GM18499 (cell line): ENCODE results near the gene FKBP4.
A peak's percentile ranks its signal among the peaks of the same experiment; 100 is the strongest.

Experiments
- ATAC-seq: cut with Tn5 transposase; IDR thresholded peaks from one replicate; pipeline ENCODE4 v1.9.1; 2021; ENCODE audit warnings: moderate number of reproducible peaks; ENCODE audit not compliant: insufficient read depth, unreplicated experiment

Gene FKBP4

DNA sequence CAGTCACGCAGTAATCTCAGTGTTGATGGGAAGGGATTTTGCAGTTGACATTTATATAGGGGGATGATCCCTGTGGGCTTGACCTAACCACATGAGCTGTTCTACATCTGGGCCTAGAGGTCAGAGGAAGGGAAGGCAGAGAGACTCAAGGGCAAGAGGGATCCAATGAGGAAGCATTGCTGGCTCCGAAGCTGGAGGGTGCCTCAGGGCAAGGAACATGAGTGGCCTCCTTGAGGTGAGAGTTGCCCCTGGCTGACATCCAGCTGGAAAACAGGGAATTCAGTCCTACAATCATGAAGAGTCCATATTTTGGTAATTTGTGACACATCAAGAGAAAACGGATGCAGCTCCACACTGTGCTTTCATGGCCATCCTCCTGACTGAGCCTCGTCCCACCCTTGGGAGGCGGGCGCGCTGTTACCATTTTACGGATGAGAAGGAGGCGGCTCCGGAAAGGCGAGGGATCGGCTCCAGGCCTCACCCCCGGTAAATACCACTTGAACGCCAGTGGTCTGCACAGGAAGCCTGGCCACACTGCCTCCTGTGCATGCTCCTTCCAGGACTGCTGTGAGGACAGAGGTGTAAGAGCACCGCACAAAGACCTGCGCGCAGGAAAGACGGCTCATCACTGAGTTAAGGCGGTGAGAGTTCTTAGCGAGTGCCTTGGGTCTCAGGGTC, 18.5 kb upstream of the FKBP4 start:
- ATAC-seq, result no peak

DNA sequence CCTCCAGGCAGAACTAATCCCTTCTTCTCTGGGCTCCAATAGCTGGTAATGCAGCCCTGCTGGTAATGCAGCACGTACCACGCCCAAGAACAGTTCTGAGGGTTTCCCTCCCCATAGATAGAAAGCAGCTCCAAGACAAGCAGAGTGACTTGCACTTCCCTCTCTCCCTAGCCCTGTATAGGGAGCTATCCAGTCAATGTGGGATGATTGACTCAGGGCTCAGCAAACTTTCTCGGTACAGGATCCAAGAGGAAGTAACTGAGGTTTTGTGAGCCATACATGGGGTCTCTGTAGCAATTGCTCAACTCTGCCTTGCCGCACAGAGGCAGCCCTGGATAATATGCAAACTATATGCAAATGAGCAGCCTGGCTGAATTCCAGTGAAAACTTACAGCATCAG, 15.5 kb upstream of the FKBP4 start:
- ATAC-seq, result no peak

DNA sequence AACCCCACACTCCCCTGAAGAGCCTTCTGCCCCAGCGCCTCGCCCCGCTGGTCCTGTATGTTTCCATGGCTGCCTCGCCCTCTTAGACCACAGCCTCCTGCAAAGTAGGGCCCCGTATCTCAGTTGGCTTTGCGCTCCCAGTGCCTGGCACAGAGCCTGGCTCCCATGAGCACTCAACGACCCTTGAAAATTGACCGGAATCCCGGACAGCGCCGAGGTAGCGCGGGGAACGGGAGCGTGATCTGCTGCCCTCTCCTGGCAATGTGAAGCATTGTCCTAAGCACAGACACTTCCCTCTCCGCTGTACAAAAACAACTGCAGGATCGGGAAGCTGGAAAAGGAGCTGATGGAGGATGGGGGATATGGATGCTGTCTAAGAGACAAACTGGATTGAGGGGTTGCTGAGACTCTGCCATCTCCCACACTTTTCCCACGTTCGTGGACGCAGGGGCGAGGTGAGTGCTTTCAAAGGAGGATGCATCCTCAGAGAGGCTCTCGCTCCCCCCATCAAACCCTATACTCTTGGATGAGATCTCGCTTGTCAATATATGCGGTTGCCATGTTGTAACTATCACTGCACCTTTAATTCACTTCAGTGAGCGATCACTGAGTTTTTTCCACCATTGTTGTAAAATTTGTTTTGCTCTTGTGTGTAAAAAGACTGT, 10.7 kb upstream of the FKBP4 start:
- ATAC-seq, result no peak

DNA sequence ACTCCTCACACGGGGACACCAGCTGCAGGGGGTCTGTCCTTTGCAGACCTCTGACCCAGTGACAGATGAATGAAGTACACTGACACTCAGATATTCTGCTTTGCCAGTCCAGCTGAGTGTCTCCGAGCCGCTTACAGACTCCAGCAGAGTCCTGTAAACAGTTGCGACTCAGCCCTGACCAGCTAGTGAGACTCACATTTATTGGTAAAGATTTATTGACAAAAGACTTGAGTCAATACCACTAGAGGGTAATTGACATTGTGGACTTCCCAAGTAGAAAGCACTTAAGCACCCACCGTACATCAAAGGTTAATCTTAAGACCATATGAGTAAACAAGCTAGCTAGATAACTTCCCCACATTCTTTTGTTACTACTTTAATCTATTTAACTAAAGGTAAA, 9.8 kb upstream of the FKBP4 start:
- no peak for ATAC-seq

DNA sequence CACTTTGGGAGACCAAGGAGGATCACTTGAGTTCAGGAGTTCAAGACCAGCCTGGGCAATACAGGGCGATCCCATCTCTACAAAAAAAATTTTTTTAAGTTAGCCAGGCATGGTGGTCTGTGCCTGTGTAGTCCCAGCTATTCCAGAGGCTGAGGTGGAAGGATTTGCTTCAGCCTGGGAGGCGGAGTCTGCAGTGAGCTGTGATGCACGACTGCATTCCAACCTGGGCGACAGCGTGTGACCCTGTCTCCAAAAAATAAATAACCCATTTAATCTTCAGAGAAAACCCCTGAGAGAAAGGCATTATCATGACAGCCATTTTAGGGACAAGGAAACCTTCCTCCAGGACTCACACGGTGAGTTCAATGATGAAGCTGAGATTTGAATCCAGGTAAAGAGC, 3.7 kb upstream of the FKBP4 start:
- no peak for ATAC-seq

DNA sequence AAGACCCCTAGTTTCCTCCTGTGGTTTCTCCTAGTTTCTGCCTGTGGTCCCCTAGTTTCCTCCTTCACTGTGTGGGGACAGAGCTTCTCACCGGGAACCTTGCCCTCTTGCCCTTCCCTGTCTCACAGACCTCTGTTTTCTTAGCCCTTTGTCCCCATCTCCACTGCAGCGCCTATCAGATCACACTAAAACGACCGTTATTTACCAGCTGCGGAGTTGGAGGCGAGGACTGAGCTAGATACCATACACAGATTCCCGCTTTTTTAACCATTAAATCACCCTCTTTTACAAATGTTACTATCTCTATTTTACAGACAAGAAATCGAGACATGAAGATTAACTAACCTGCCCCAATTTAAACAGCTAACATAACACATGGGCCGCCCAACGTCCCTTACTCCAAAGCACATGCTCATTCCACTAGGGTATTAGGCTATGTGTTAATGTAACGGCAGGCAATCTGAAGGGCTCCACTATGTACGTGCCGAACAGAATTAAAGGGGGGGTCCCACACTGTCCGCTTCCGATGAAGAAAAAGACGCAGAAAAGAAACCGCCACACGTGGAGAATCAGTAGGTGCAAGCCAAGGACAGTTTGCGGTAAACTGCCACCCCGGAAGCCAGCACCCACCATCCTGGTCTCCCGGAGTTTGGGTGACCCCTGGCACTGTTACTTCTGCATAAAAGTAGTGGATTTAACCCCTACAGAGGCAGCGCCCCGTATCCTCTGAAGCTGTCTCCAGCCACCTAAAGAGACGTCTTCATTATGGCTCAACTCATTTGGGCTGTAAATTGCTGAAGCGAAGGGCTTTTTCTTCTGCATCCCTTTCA, 1.9 kb upstream of the FKBP4 start:
- ATAC-seq, result no peak

DNA sequence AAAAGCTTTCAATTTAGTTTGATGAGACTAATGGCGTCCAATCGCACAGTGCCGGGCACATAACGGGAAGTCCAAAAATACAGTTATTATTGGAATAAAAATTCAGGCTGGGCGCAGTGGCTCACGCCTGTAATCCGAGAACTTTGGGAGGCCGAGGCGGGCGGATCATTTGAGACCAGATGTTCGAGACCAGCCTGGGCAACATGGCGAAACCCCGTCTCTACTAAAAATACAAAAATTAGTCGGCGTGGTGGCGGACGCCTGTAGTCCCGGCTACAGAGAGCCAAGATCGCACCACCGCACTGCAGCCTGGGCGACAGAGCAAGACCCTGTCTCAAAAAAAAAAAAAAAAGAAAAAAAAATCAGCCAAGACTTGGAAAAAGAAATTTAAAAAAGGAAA, 1.2 kb upstream of the FKBP4 start:
- no peak for ATAC-seq

DNA sequence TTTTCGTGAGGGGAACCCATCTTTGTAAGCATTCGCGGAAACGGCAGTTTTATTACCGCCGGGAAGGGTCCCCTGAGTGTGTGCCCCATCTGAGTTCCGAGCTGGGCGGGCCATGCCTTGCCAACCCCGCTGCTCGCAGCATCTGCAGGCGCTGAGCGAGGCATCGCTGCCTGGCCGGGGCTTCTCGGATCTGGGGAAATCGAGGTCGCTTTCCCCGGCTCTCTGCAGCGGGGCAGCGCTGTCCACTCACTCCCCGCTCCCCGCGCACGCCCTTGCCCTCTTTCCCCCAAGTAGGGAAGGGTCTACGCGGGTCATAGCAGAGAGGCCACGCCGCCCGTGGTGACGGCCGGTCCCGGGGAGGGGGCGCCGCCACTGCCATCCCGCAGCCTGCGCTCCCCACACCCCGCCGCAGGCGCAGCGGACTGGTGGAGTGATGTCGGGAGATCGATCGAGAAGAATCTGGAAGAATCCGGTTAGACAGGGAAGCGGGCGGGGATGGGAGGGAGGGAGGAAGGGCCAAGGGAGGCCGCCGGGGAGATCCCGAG, 507 bp upstream of the FKBP4 start:
- ATAC-seq, result no peak

DNA sequence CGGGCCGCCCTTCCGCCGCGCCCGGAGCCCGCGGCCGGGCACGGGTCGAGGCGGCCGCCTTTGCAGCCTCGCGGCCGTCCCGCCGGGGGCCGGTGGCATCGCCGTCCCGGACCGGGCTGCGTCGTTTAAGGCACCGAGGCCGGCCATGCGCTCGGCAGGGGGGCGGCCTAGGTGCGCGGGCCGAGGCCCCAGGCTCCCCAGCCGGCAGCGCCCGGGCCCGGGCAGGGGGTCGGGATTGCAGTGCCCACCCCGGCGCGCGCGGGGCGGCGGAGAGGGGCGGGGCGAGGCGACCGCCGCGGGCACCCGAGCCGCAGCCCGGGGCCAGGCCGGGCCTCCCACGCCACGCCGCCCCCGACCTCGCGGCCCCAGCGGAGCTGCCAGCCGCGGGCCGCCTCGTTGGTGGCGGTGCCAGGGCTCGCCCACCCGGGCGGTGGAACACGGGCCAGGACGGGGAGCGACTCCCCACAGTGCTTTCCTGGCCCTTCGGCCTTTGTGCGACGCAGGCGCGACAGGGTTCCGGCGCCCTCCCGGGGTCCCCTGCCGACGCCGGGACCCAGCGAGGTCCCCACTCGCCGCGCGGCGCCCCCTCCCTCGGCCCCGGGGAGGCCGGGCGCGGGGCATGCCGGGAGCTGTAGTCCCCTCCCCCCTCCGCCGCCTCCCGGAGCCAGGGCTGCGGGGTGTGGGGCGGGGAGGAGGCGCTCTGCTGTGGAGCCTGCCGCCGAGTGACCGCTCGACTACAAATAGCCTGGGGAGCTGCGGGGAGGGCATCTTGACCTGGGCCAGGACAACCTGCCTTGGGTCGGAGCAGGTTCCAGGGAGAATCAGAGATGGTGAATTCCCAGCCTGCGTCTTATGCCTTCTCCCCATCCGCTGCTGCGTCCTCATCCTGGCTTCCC, 769 bp downstream of the FKBP4 start:
- peak; percentile 20 for ATAC-seq

DNA sequence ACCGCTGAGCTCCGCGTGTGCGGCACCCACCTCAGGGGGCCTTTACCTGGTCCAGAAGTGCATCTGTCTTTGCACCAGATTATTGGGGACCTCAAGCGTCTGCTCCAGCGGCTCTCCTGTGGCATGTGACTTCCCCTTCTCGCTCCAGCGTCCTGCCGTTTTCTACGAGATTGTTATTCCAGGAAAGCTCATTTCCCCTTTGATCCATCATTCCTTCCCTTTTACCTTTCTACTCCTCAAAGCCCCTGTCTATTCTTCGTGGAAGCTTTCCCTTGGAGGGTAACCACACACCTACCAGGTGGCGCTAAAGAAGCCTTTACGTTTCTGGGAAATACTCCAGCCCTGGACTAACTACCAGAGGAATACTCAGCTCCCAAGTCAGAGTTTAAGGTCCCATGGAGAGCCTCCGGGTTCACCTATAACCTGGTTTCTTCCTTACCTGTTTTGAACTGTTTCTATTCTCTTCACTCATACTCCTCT, 1.5 kb downstream of the FKBP4 start:
- ATAC-seq, result no peak

DNA sequence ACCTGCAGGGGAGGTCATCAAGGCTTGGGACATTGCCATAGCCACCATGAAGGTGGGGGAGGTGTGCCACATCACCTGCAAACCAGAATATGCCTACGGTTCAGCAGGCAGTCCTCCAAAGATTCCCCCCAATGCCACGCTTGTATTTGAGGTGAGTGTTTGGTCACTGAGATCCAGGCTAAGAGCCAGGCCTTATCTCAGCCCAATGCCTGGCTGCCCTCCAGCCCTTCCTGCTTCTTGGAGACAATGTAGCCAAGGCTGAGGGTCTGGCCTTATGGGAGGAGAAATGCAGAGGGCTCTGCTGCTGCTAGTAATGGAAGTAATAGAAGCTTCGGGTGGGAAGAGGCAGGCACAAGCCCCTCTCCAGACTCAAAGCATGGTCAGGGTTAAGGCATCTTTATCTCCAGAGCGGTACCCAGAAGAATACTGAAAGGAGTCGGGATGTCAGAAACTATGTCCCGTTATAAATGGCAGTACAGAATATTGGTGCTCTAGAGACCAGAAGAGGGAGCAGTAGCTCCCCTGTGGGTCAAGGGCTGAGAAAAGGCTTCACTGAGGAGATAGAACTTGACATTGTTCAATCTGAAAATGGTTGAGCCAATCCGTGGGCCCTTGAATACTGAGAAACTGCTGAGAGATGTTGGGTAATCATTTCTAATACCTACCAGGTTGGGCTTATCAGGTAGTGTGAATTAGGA, 3.1 kb downstream of the FKBP4 start:
- ATAC-seq, result no peak

DNA sequence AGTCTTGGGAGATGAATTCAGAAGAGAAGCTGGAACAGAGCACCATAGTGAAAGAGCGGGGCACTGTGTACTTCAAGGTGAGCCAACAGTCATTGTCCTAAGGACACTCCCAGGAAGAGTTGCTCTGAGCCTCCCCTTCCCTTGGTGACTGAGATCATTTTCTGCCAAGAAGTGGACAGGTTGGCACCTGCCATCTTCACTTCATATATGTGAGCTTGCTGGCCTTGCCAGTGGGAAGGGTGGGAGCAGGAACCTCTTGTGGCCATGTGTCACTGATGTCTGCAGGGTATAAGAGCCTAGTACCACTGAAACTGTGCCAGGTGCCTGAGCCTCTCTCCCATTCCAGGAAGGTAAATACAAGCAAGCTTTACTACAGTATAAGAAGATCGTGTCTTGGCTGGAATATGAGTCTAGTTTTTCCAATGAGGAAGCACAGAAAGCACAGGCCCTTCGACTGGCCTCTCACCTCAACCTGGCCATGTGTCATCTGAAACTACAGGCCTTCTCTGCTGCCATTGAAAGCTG, 5.3 kb downstream of the FKBP4 start:
- ATAC-seq, result no peak

DNA sequence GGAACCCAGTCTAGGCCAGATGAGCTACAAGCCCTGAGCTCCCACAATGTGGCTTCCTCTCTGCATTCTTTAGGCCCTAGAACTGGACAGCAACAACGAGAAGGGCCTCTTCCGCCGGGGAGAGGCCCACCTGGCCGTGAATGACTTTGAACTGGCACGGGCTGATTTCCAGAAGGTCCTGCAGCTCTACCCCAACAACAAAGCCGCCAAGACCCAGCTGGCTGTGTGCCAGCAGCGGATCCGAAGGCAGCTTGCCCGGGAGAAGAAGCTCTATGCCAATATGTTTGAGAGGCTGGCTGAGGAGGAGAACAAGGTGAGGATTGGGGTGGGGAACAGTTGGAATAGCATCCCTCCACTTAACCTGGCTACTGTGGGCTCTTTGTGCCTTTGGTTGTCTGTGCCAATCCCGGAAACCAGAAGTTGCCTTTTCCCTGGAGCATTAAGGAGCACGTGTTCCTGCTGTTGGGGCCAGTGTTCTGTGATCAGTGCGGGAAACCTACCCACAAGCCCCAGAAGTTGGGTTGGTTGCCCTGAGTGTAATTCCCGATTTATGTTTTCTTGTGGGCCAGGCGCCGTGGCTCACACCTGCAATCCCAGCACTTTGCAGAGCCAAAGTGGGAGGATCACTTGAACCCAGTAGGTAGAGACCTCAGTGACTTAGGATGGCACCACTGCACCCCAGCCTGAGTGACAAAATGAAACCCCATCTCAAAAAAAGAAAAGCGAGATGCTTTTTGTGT, 6.4 kb downstream of the FKBP4 start:
- ATAC-seq, result no peak

DNA sequence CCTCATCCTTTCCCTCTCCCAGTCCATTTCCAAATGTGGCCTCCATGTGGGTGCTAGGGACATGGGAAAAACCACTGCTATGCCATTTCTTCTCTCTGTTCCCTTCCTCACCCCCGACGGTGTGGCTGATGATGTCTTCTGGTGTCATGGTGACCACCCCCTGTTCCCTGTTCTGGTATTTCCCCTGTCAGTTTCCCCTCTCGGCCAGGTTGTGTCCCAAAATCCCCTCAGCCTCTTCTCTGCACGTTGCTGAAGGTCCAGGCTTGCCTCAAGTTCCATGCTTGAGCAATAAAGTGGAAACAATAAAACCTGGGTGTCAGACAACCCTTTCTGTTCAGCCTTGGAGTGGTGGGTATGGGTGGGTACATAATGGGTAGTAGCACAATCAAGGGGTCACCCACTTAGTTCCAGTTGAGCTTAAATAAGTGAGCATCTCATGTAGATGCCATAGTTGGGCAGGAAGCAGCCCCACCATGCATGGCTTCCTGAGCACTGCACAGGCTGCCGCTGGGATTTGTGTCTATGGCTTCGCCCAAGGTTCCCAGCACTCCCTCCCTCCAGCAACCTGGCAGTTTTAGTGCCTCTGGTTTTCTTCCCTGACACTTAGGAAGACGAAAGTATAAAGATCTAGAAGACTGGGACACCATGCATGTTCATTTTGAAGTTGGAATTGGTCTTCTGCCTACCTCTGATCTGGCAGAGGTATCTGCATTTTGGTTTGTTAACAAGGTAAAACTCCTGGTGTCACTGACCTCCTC, 9.0 kb downstream of the FKBP4 start:
- no peak for ATAC-seq

DNA sequence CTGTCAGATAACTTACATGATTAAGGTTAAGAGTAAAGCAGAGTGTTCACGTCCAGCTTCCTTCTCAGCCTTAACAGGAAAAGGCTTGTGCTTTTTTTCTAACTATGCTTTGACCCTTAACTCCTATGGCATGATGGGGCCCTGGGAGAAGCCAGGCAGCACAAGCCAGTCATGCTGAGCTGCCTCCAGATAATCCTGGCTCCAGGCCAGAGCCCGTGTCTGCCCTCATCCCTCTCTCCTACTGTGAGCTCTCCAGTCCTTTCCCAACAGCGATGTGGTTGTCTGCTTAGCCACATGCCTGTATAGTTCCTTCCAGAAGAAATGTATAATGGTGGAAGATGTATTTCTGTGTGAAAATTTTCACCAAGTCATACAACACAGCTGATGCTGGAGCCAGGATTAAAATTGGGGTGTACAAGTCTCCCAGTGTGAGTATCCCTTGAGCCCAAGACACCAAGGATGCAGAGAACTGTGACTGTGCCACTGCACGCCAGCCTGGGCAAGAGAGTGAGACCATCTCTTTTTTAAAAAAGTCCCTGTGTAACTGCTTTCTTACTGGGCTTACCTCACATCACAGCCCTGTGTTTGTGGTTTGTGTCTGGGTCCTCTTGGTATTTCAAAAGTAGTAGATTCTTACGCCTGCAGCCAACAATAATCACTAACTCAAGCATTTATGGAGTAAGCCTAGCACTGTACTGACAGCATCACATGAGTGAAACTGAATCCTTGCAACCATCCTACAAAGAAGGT, 9.8 kb downstream of the FKBP4 start:
- ATAC-seq, result no peak

DNA sequence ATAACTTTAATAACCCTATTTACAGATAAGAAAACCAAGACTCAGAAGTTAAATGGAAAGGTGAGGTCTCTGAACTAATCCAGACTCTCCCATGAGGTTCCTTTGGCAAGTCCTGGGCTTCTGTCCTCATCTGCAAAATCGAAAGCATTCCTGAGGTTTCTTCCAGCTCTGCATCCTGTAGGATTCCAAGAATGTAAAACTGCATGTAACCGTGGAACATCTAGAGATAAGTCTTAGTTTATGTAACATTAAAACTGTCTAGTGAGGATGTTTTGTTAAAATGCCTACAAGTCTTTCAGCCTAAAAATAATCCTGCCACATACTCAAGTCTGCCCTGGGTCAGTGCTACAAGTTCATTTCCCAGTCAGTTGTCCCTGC, 10.4 kb downstream of the FKBP4 start:
- no peak for ATAC-seq

DNA sequence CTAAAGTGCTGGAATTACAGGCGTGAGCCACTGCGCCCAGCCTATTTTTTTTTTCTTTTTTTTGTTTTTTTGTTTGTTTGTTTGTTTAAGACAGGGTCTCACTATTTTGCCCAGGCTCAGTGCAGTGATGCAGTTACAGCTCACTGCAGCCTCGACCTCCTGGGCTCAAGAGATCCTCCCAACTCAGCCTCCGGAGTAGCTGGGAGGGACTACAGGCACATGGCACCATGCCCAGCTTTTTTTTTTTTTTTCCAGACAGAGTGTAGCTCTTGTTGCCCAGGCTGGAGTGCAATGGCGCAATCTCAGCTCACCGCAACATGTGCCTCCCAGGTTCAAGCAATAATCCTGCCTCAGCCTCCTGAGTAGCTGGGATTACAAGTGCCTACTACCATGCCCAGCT, 11.9 kb downstream of the FKBP4 start:
- ATAC-seq, result no peak
